Dedifferentiated amniotic fluid mesenchymal stem cell (primary cell): ENCODE measurements around the gene BCL2L13.
A peak's percentile ranks its signal among the peaks of the same experiment; 100 is the strongest.
"Not testable (repeated sequence)": the region's sequence is repeated elsewhere in the genome, so short reads cannot be mapped to it uniquely, and the experiment has no call there.

Source experiments
- DNase-seq: peaks from one replicate; pipeline ENCODE4 v3.0.0-alpha.2; 2016; ENCODE audit errors: extremely low spot score

BCL2L13 gene

GRCh38 chr22:17694752-17695151 lies 56.2 kb downstream of the BCL2L13 start:
- DNase-seq, result no peak

GRCh38 chr22:17695986-17696385 lies 57.4 kb downstream of the BCL2L13 start:
- peak; percentile 43 for DNase-seq

GRCh38 chr22:17697196-17697595 lies 58.6 kb downstream of the BCL2L13 start:
- not testable (repeated sequence) for DNase-seq

DNA sequence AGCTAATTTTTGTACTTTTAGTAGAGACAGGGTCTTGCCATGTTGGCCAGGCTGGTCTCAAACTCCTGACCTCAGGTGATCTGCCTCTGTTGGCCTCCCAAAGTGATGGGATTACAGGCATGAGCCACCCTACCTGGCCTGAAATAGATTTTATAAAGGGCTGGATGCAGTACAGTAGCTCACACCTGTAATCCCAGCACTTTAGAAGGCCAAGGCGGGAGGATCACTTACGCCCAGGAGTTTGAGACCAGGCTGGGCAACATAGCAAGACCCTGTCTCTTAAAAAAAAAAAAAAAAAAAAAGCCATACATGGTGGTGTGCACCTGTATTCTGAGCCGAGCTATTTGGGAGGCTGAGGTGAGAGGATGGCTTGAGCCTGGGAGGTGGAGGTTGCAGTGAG lies 59.7 kb downstream of the BCL2L13 start:
- DNase-seq, result not testable (repeated sequence)

GRCh38 chr22:17698948-17699347 lies 60.4 kb downstream of the BCL2L13 start:
- no peak for DNase-seq

GRCh38 chr22:17699696-17700340 lies 61.3 kb downstream of the BCL2L13 start:
- DNase-seq, result no peak

- no peak for DNase-seq
Measured at GRCh38 chr22:17700778-17701177, 62.2 kb downstream of the BCL2L13 start.

GRCh38 chr22:17703811-17704210 lies 65.3 kb downstream of the BCL2L13 start:
- DNase-seq, result no peak

- DNase-seq, result no peak
Measured at GRCh38 chr22:17705546-17705945, 67.0 kb downstream of the BCL2L13 start.

DNA sequence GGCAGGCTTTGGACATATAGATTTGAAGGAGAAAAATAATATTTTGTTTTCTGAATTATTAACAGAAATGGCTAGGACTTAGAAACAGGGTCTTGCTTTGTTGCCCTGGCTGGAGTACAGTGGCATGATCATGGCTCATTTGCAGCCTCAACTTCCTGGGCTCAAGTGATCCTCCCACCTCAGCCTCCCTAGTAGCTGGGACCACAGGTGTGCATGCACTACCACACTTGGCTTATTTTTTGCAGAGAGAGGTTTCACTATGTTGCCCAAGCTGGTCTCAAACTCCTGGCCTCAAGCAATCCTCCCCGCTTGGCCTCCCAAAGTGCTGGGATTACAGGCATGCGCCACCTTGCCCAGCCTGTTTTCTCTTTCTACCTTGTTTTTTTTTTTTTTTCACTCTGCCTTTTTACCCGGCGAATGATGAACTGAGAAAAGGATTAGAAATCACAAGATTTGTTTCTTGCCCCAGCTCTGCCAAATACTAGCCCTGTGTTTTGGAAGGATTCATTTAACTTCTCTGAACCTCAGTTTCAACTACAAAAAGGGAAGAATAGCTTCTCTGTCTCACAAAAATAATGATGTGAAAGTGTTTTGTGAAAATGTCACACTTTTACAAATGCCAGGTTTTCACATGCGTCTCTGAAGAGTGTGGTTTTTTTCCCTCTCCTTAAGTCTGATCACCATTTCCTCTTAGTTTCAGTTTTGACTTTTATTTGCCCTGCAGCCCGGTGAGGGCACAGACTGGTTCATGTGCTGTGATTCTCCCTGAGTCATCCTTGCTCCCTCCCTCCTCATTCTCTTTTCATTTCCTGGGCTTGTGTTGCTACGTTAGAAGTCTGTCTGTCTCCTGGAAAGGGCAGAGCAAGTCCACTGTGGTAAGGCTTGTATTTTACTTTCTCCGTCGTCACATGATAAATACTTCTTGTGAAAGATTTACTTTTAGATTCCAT lies 67.7 kb downstream of the BCL2L13 start:
- peak; percentile 94 for DNase-seq

- DNase-seq, result no peak
Measured at GRCh38 chr22:17706947-17707346, 68.4 kb downstream of the BCL2L13 start.

GRCh38 chr22:17707526-17707925 lies 69.0 kb downstream of the BCL2L13 start:
- peak; percentile 16 for DNase-seq

DNA sequence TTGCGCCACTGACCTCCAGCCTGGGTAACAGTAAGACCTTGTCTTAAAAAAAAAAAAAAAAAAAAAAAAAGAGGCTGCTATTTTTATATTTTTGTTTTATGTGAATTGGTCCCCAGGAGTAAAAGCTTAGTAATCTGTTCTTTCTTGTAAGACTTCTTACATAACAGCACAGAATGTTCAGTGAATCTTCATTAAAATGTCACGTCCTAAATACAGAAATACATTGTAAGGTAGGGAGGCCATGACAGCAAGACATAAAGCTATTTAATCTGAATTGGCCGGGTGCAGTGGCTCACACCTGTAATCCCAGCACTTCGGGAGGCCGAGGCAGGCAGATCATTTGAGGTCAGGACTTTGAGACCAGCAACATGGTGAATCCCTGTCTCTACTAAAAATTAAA lies 71.5 kb downstream of the BCL2L13 start:
- DNase-seq, result no peak

DNA sequence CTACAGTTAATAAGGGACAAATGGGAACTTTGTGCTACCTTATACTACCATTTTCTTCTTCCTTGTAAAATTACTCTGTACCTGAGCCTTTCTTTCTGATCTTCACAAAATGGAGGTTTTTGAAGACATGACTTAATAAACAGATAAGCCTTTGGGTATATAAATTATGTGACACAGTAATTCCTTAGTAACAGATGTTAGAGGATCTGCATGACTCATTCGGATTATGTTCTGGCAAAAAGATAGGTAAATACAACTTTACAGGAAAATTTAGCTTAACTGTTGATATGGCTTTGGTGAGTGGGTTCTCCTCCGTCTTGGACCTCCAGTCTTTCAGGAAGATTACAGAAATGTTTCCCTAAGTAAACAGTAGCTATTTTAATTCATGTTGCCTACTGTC lies 73.9 kb downstream of the BCL2L13 start:
- peak; percentile 25 for DNase-seq

- no peak for DNase-seq
Measured at GRCh38 chr22:17716529-17716928, 78.0 kb downstream of the BCL2L13 start.

DNA sequence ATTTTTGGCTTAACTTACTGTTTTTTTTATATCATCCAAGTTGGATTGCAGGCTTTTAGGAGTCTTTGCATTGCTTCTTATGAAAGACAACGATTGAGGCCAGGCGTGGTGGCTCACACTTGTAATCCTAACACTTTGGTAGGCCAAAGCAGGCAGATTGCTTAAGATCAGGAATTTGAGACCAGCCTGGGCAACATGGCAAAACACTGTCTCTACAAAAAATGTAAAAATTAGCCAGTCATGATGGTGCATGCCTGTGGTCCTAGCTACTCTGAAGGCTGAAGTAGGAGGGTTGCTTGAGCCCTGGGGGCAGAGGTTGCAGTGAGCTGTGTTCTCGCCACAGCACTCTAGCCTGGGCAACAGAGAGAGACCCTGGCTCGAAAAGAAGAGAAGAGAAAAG lies 79.2 kb downstream of the BCL2L13 start:
- peak; percentile 54 for DNase-seq

DNA sequence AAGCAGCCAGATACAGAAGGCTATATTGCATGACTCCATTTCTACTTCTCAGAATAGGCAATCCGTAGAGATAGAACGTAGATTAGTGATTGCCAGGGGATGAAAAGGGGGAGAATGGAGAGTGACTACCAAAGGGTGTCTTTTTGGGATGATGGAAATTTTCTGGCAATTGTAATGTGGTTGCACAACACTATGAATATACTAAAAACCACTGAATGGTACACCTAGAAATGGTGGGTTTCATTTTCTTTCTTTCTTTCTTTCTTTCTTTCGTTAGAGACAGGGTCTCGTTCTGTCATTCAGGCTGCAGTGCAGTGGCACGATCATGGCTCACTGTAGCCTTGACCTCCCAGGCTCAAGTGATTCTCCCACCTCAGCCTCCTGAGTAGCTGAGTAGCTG lies 81.4 kb downstream of the BCL2L13 start:
- DNase-seq, result no peak

GRCh38 chr22:17724241-17724640 lies 85.7 kb downstream of the BCL2L13 start:
- DNase-seq, result no peak

DNA sequence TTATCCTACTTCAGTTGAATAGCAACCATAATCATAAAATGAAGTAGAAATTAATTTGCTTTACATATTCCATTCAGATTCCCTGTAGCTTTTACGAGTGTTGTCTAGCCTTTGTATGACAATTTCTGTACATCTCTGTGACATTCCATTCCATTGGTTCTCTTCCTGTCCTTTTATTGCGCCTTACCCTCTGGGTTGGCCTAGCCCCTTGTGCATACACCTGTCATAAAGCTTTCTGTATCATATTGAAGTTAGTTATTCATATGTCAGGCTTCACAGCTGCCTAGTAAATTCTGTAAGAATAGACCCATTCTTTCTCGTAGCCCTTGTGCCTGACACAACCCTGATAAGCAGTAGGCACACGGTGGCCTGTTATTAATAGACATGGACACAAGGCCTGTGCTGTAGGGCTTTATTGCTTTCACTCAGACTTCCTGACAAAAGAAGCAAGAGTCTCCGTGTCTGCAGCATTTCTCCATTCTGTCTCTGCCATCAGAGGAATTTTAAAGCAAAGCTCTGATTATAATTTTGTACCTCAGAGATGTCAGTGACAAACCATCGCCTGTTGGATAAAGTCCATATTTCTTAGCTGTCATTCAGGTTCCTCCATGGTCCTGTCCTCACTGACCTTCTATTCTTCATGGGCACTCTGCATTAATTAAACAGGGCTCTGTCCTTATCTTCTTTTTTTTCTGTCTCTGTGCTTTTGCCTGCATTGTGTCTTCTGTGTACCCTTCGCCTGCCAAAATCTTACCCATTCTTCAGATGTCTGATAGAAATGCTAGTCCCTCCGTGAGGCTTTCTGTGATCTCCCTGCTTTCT lies 86.3 kb downstream of the BCL2L13 start:
- DNase-seq, result no peak

DNA sequence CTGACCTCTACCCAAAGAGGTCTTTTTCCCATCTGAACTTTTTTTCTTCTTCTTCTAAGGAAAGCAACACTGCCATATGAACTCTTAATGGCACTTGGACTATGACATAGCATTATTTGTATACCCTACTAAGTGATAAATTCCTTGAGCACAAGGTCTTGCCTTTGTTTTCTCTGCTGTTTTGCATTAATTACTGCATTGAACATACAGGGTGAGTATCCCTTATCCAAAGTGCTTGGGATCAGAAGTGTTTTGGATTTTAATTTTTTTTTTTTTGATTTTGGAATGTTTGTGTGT lies 86.9 kb downstream of the BCL2L13 start:
- DNase-seq, result no peak

- DNase-seq, result peak; percentile 86
Measured at GRCh38 chr22:17726006-17726927, 87.7 kb downstream of the BCL2L13 start.
